SH-SY5Y (cell line): Measurements from ENCODE around the gene TSPEAR.
"Not testable (repeated sequence)": the region's sequence is repeated elsewhere in the genome, so short reads cannot be mapped to it uniquely, and the experiment has no call there.

ENCODE experiments used
- GATA2 ChIP-seq: IDR thresholded peaks from 2 replicates; pipeline ENCODE4 v1.6.1; 2011; ENCODE audit warnings: mild to moderate bottlenecking, low read depth, low read length
- GATA3 ChIP-seq: IDR thresholded peaks from 2 replicates; pipeline ENCODE4 v1.6.1; 2011; ENCODE audit warnings: low read depth, mild to moderate bottlenecking, low read length, moderate library complexity

The TSPEAR gene

DNA sequence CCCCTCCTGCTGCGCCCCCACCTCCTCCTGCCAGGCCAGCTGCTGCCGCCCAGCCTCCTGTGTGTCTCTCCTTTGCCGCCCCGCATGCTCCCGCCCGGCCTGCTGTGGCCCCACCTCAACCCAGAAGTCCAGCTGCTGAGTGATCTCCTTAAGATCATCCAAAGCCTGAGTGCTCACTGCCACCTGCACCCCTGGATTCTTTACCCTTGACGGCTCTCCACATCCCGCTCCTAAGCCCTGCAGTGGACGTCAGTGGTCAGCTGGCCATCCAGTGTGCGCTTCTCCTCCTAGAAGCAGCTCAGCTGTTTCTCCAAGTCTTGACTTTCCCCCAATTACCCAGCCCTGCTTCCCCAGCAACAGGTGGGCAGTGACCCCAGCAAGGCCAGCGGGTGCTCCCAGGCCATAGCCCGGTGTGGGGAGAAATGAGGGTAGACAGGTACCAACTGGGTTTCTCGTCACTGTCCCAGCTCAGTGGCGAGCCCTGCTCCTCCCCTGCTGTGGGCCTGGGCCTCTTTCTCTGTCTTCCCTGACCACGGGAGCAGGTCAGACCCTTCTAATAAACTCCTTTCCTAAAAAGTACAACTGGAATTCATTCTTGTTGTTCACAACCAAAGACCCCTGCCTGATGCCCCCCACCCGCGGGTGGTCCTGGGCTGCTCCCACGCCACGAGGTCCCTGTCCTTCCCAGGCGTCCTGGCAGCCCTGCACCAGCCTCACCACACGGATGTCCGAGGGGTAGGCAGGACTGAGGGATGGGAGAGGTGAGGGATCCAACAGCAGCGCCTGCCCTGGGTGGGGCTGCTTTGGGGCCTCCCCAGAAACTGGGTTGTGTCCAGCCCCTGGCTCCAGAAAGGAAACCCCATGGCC, 109.5 kb downstream of the TSPEAR start:
- no peak for TF ChIP-seq GATA2
- TF ChIP-seq GATA3, result no peak

DNA sequence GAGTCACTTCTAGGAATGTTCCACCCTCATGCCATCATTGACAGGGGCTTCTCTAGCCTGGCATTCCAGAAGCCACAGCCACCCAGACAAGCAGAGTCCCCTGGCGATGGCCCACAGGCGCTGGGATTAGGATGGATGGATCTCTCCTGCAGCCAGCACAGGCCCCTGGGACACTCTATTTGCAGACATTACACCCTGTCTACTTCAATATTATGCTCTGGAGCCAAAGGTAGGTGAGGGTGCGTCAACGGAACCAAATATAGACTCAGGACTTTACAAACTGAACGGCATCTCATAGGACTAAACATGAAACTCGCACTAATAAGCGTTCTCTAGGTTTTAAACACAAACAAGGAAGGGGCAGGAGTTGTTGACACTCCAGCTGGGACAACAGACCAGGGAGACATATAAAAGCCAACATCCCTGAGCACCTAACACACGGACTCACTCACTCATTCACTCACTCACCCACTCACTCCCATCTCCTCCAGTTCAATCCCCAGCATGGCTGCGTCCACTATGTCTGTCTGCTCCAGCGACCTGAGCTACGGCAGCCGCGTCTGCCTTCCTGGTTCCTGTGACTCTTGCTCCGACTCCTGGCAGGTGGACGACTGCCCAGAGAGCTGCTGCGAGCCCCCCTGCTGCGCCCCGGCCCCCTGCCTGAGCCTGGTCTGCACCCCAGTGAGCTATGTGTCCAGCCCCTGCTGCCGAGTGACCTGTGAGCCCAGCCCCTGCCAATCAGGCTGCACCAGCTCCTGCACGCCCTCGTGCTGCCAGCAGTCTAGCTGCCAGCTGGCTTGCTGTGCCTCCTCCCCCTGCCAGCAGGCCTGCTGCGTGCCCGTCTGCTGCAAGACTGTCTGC, 111.0 kb downstream of the TSPEAR start, which contains the start of gene KRTAP10-7:
KRTAP10-7 (plus strand) TSS at position 480 of the 861 bp plus-strand sequence; CDS start at position 505, 25 bp downstream.
- TF ChIP-seq GATA3, GATA2: not testable (repeated sequence)

DNA sequence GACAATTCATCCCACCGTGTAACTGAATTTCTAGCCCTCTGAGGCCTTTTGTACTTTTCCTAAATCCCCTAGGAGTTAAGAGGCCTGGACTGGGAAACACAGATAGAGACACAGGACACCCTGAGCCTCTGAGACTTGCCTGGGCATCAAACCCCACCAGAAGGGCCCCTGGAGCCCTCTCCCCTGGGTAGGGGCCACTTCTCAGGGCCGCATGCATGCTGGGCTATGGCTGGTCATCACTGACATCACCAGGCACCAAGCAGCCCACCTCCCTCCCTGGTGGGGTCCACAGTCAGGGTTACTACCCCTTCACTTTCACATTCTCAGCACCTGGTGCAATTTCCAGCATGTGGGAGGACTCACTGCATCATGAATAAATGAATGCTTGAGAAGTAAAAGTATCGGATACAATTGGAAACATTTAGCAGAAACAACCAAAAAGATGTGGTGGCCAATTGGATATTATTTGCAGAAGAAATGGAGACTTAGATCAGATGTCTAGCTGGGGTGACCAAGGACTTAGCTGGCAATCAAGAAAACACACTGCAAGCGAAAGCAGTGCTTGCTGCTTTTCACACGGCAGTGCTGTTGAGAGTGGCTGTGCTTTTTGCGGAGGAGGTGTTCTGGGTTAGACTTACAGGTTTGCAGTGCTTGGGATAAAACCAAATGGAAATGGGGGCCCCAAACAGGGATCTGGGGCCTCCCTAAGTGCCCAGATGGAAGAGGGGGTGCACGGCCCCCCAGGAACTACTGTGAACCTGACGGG, 111.9 kb downstream of the TSPEAR start:
- TF ChIP-seq GATA3 (no peak), GATA2 (no peak)

DNA sequence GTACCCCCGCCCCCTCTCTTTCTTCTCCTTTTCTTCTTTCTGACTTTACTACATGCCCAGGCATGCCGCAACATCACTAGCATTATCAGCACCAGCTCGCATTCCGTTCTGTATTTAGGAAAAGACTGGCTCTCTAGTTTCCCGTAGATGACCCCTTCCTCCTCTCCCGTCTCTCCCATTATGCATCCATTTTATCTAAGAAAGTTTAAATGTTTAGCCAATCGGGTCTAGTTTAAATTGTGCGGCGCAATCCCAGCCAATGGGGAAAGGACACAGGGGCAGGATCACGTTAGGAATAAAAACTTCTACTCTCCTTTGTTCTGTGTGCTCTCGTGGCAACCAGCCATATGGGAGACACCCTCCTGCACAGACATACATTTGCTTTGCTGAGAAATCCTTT, 113.3 kb downstream of the TSPEAR start:
- TF ChIP-seq GATA3 (no peak), GATA2 (no peak)

DNA sequence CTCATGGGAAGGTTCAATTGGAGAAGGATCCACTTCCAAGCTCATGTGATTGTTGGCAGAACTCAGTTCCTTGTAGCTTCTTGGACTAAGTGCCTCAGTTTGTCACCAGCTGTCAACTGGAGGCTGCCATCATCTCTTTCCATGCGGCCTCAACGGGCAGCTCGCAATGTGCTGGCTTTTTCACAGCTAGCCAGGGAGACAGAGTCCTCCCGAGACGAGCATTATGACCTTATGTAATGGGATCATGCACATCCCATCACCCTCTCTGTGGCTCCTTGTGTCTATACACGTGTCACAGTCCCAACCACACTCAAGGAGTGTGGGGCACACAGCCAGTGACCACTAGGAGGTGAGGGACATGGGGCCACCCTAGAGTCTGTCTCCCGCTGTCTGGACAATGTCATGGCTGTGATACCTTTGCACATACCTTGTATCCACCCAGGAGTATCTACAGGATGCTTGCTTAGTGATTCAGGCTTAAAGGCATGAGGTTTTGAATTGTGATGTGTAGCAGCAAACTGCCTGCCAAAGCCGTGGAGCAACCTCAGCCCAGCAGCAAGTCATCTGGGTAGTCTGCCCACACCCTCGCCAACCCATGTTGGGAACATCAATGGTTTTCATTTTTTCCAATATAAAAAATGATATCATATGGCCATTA, 115.2 kb downstream of the TSPEAR start:
- TF ChIP-seq GATA3, result no peak
- no peak for TF ChIP-seq GATA2

DNA sequence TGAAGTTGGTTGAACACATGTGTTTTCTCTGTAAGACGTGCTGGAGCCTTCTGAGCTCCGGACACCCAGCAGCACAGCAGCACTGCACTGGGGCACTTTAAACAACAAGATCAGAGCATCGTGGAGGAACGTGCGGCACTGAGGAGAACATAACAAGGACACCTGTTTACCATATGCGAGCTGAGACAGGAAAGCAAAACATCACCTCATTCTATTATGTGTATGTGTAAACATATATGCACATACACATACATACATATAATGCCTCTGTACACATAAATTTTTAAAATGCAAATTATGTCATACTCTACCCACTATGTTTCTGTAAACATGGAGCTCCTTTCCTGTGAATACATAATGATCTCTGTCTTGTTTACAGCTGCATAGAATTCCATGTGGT, 115.8 kb downstream of the TSPEAR start:
- TF ChIP-seq GATA2, result no peak
- TF ChIP-seq GATA3, result no peak

DNA sequence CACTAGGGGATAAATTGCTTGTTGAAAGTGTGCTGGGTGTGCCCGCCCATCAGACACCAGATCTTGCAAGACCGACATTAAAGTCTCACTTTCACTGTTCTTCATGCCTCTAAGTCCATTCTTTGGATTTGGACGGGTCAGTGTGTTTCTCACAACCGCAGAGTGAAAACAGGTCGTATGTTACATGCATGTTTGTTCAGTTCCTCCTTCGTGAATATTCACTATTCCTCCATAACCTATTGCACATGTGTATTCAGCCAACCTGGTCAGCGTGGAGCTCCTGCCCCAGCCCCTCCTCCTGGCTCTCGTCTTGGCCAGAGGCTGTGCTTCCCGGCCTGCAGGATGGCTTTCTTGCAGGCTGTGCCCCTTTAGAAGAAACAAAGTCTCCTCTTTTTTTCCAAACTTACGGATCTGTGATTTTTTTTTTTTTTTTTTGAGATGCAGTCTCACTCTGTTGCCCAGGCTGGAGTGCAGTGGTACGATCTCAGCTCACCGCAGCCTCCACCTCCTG, 116.9 kb downstream of the TSPEAR start:
- no peak for TF ChIP-seq GATA2
- no peak for TF ChIP-seq GATA3

DNA sequence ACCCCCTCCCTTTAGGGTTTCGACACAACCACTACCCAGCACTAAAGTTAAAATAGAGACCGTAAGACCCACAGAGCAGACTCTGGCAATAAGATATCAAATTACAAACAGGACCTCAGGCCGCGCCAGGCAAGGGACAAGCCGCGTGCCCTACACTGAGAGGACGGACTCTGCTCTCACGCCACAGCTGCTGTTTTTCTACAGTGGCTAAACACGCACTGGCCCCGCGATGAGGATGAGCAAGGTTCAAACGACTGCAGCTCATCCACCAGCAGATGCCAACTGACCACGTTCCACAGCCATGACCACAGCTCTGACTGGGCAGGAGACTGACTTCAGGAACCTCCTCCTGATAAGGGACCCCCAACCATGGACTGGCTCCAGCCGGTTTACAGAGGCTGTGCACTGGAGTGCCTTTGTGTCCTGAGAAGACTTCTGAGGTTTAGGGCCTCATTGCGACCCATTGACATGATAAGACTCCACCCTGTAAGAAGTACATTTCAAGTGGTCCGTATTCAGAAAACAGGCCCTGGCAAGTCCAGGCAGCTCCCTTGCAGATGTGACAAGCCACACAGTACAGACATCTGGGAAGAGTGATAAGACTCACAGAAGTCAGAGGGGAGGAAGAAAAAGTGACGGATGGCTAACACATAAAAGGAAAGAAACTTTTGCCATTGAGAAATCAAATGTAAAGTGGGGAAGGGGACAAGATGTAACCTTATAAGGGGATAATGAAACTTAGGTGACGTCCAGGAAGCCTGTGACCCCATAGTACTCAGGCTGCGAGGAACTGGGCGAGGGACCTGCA, 117.6 kb downstream of the TSPEAR start:
- TF ChIP-seq GATA2 (no peak), GATA3 (no peak)

DNA sequence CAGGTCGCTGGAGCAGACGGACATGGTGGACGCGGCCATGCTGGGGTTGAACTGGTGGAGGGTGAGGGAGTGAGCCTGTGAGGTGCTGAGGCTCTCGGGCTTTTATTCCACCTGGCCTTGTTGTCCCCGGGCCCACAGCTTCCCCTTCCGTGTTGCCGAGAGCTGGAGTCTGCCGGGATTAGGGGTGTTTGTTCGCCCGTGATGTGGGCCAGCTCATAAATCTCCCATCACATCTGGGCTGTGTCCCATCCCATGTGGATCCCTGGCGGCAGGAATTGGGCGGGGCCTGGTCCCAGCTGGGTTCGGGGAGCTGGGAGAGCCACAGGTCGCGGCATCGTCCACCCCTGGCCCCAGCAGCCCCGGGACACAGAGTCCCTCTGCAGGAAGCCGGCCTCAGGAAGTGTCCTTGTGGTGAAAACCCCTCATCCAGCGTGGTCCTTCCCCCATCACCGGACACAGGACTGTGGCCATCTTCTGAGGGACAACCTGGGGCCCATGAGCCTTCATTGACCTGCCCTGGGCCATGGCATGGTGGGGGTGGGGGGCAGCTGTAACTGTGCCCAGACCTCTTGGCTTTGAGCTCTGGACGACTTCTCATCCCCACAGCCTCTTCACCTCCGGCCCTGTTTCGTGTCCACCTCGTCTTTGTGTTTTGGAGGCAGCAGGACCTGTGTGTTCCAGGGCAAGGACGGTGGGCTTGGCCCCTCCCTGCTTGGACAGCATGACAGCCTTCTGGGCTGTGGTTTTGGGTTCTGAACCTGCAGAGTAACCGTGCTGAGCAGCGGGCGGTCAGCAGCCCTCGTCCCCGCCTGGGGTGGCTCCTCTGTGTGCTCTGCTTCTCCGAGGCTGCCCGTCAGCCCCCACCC, 118.7 kb downstream of the TSPEAR start, which contains the start of gene KRTAP10-6:
KRTAP10-6 (minus strand) TSS at position 60 of the 866 bp plus-strand sequence; CDS start at position 39, 21 bp downstream.
- TF ChIP-seq GATA2 (no peak), GATA3 (no peak)

DNA sequence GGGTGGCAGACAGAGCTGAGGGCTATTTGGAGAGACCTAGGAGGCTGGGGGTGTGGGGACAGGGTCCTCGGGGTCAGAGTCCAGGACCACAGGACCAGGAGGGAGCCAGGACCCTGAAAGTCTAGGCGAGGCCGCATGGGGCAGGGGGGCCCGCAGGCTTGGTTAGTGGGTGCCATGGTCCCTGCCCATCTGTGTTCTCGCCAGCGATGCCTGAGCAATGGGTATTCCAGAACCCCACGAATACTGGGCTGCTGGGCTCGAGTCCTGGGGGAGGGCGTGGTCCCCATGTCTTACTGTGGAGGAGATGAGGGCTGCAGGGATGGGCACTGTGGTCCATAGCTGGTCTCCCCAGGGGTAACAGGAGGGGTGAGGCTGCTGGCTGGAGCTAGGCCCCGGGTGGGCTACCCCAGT, 121.1 kb downstream of the TSPEAR start:
- TF ChIP-seq GATA3, result no peak
- no peak for TF ChIP-seq GATA2

DNA sequence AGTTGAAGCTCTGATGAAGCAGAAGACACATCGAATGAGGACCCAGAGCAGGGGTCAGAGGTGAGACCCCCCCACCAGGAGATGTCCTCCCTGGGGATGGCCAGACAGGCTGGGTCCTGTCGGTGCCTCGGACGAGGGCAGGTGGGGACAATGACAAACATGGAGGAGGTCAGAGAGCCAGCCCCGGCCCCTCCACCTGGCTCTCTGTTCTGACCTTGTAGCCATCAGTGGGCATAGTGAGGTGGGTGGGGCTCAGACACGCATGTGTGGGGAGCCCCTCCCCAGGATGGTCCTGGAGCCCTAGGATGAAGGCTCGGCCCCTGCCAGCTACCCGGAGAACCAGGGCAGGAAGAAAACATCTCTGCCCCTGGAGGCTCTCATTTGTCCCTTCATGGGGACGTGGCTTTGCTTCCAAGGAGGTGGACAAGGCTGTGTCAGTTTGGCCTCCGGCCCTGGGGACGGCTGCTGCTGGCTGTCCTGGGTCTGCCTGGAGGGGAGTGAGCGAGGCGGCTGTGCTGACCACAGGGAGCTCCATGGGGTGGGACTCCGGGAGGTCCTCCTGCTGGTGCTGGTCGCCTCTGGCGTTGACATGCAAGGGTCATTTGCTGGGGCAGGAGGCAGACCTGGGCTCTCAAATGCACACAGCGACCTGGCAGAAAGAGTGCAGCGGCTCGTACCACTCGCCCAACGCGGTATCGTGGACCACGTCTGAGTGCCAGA, 121.6 kb downstream of the TSPEAR start:
- no peak for TF ChIP-seq GATA3
- no peak for TF ChIP-seq GATA2
